SK-N-MC (cell line): ENCODE data around the gene L3MBTL4.

Experiments used
- DNase-seq: peaks from one replicate; pipeline ENCODE4 v3.0.0-alpha.2; 2011; ENCODE audit warnings: low read depth, low spot score
- H3K27ac ChIP-seq: fragments of 200-600 bp; sonication (generic); 2 replicates; pipeline ENCODE4 v1.5.1; 2016; ENCODE audit warnings: mixed run types
- H3K36me3 ChIP-seq: fragments of 200-600 bp; sonication (generic); 2 replicates; pipeline ENCODE4 v1.6.1; 2017; ENCODE audit warnings: antibody characterized with exemption, low read length, mixed read lengths; ENCODE audit not compliant: insufficient read depth
- H3K4me3 ChIP-seq: fragments of 200-600 bp; sonication (generic); 2 replicates; pipeline ENCODE4 v1.5.1; 2016
- H3K9ac ChIP-seq: fragments of 200-600 bp; sonication (generic); 2 replicates; pipeline ENCODE4 v1.8.0; 2017; ENCODE audit warnings: mixed run types, mixed read lengths; ENCODE audit not compliant: insufficient read length
- H3K9me3 ChIP-seq: fragments of 200-600 bp; sonication (generic); 2 replicates; pipeline ENCODE4 v1.6.1; 2017; ENCODE audit warnings: low read depth, mild to moderate bottlenecking, antibody characterized with exemption, low read length, moderate library complexity, mixed read lengths
- EZH2 ChIP-seq: fragments of 200-600 bp; sonication (generic); IDR thresholded peaks from one replicate; pipeline ENCODE4 v1.6.1; 2017; ENCODE audit warnings: antibody characterized with exemption
- FOXP2 ChIP-seq: optimal IDR thresholded peaks from 2 replicates; pipeline ENCODE3; 2011; ENCODE audit warnings: mild to moderate bottlenecking, moderate library complexity; ENCODE audit not compliant: insufficient read depth; ENCODE audit errors: extremely low read length, control extremely low read depth
- POLR2AphosphoS5 ChIP-seq: IDR thresholded peaks from 2 replicates; pipeline ENCODE4 v1.6.1; 2012; ENCODE audit warnings: mild to moderate bottlenecking, low read depth, low read length, borderline replicate concordance

Gene L3MBTL4

GRCh38 chr18:5997361-5997760, 417.4 kb downstream of the L3MBTL4 start:
- Histone ChIP-seq H3K36me3 (no peaks in the 10 kb centered on the region), H3K27ac (no peak overlapping the region), H3K9ac (no peak overlapping the region), H3K4me3 (no peak overlapping the region), H3K9me3 (no peaks in the 10 kb centered on the region)
- TF ChIP-seq POLR2AphosphoS5 (no peak), FOXP2 (no peak), EZH2 (no peak)
- DNase-seq = no peak

- TF ChIP-seq EZH2 (no peak), POLR2AphosphoS5 (no peak), FOXP2 (no peak)
- Histone ChIP-seq H3K9me3 (no peaks in the 10 kb centered on the region), H3K36me3 (no peaks in the 10 kb centered on the region), H3K9ac (no peak overlapping the region), H3K4me3 (no peak overlapping the region), H3K27ac (no peak overlapping the region)
- DNase-seq = no peak
These were observed 419.1 kb downstream of the L3MBTL4 start for GRCh38 chr18:5995626-5996025.

GRCh38 chr18:5993938-5994337, 420.8 kb downstream of the L3MBTL4 start:
- Histone ChIP-seq H3K9me3 (no peaks in the 10 kb centered on the region), H3K27ac (no peak overlapping the region), H3K36me3 (no peaks in the 10 kb centered on the region), H3K9ac (no peak overlapping the region), H3K4me3 (no peak overlapping the region)
- no peak for TF ChIP-seq FOXP2
- TF ChIP-seq POLR2AphosphoS5 = no peak
- TF ChIP-seq EZH2 = no peak
- DNase-seq = no peak

GRCh38 chr18:5992381-5992780, 422.3 kb downstream of the L3MBTL4 start:
- DNase-seq = no peak
- H3K4me3 ChIP-seq = no peak overlapping the region
- no peaks in the 10 kb centered on the region for H3K9me3 ChIP-seq
- H3K27ac ChIP-seq = no peak overlapping the region
- H3K9ac ChIP-seq = no peak overlapping the region
- no peaks in the 10 kb centered on the region for H3K36me3 ChIP-seq
- no peak for TF ChIP-seq FOXP2
- TF ChIP-seq EZH2 = no peak
- no peak for TF ChIP-seq POLR2AphosphoS5

GRCh38 chr18:5987249-5987648, 427.5 kb downstream of the L3MBTL4 start:
- no peak for DNase-seq
- no peaks in the 10 kb centered on the region for H3K36me3 ChIP-seq
- H3K9ac ChIP-seq = no peak overlapping the region
- no peaks in the 10 kb centered on the region for H3K9me3 ChIP-seq
- TF ChIP-seq POLR2AphosphoS5 (no peak), FOXP2 (no peak), EZH2 (no peak)
- no peak overlapping the region for H3K27ac ChIP-seq
- H3K4me3 ChIP-seq = no peak overlapping the region

GRCh38 chr18:5986257-5986931, 428.3 kb downstream of the L3MBTL4 start:
- no peaks in the 10 kb centered on the region for H3K36me3 ChIP-seq

GRCh38 chr18:5984245-5984644, 430.5 kb downstream of the L3MBTL4 start:
- TF ChIP-seq POLR2AphosphoS5 (no peak), EZH2 (no peak)
- no peaks in the 10 kb centered on the region for H3K36me3 ChIP-seq
- H3K9ac ChIP-seq = no peak overlapping the region
- DNase-seq = no peak
- no peak overlapping the region for H3K4me3 ChIP-seq
- no peaks in the 10 kb centered on the region for H3K9me3 ChIP-seq
- H3K27ac ChIP-seq = no peak overlapping the region

More at GRCh38 chr18:5986257-5986931, 428.3 kb downstream of the L3MBTL4 start:
- Histone ChIP-seq H3K4me3 (no peak overlapping the region), H3K27ac (no peak overlapping the region), H3K9me3 (no peaks in the 10 kb centered on the region), H3K9ac (no peak overlapping the region)
- DNase-seq = no peak
- no peak for TF ChIP-seq FOXP2
- no peak for TF ChIP-seq EZH2
- no peak for TF ChIP-seq POLR2AphosphoS5

GRCh38 chr18:5983488-5983887, 431.2 kb downstream of the L3MBTL4 start:
- no peak overlapping the region for H3K27ac ChIP-seq
- H3K4me3 ChIP-seq = no peak overlapping the region
- no peak for DNase-seq
- H3K36me3 ChIP-seq = no peaks in the 10 kb centered on the region
- TF ChIP-seq EZH2 (no peak), FOXP2 (no peak), POLR2AphosphoS5 (no peak)
- no peak overlapping the region for H3K9ac ChIP-seq
- no peaks in the 10 kb centered on the region for H3K9me3 ChIP-seq

GRCh38 chr18:5982332-5982731, 432.4 kb downstream of the L3MBTL4 start:
- H3K36me3 ChIP-seq = no peaks in the 10 kb centered on the region
- DNase-seq = no peak
- no peaks in the 10 kb centered on the region for H3K9me3 ChIP-seq
- TF ChIP-seq EZH2 = no peak
- no peak overlapping the region for H3K4me3 ChIP-seq
- no peak overlapping the region for H3K27ac ChIP-seq
- no peak overlapping the region for H3K9ac ChIP-seq
